H9 (cell line): ENCODE results near the gene BAHD1. TPM values are rescaled to one million over a fixed set of nuclear protein-coding genes. Genes with fewer than 3 reads are reported as not detected.

Experiments used
- DNase-seq: peaks from one replicate; pipeline ENCODE4 v3.0.0-alpha.2; 2017
- H2AFZ ChIP-seq: one replicate; pipeline ENCODE4 v1.6.1; 2013; ENCODE audit warnings: mild to moderate bottlenecking, low read length, control low read depth, moderate library complexity
- H2AK5ac ChIP-seq: 2 replicates; pipeline ENCODE4 v1.6.1; 2013; ENCODE audit warnings: low read length, control low read depth, mixed read lengths; ENCODE audit not compliant: insufficient read length
- H2BK120ac ChIP-seq: one replicate; pipeline ENCODE4 v1.6.1; 2013; ENCODE audit warnings: low read depth, mild to moderate bottlenecking, low read length, control low read depth, inconsistent platforms; ENCODE audit not compliant: poor library complexity, severe bottlenecking
- H2BK12ac ChIP-seq: 2 replicates; pipeline ENCODE4 v1.6.1; 2013; ENCODE audit warnings: low read length, control low read depth, mixed read lengths, low read depth; ENCODE audit not compliant: insufficient read length
- H2BK15ac ChIP-seq: 2 replicates; pipeline ENCODE4 v1.6.1; 2013; ENCODE audit warnings: low read depth, low read length, control low read depth
- H2BK20ac ChIP-seq: one replicate; pipeline ENCODE4 v1.6.1; 2013; ENCODE audit warnings: low read depth, mild to moderate bottlenecking, low read length, control low read depth, inconsistent platforms; ENCODE audit not compliant: poor library complexity, severe bottlenecking
- H2BK5ac ChIP-seq: 2 replicates; pipeline ENCODE4 v1.6.1; 2013; ENCODE audit warnings: low read length, control low read depth, mixed read lengths; ENCODE audit not compliant: insufficient read length
- H3K14ac ChIP-seq: 2 replicates; pipeline ENCODE4 v1.6.1; 2013; ENCODE audit warnings: low read length, control low read depth; ENCODE audit not compliant: insufficient read depth
- H3K18ac ChIP-seq: 2 replicates; pipeline ENCODE4 v1.6.1; 2013; ENCODE audit warnings: low read depth, mild to moderate bottlenecking, mixed read lengths, low read length, control low read depth; ENCODE audit not compliant: insufficient read length
- H3K23ac ChIP-seq: 2 replicates; pipeline ENCODE4 v1.6.1; 2013; ENCODE audit warnings: low read length, control low read depth, mixed read lengths, low read depth; ENCODE audit not compliant: insufficient read length
- H3K23me2 ChIP-seq: 2 replicates; pipeline ENCODE4 v1.6.1; 2013; ENCODE audit warnings: low read depth, mild to moderate bottlenecking, mixed read lengths, low read length, control low read depth; ENCODE audit not compliant: insufficient read length, poor library complexity, severe bottlenecking
- H3K27ac ChIP-seq: 2 replicates; pipeline ENCODE4 v1.5.1; 2013; ENCODE audit warnings: low read length, control low read depth, mixed read lengths, low read depth; ENCODE audit not compliant: insufficient read length
- H3K27me3 ChIP-seq: 2 replicates; pipeline ENCODE4 v1.6.1; 2013; ENCODE audit warnings: low read length, control low read depth, inconsistent platforms; ENCODE audit not compliant: insufficient read depth
- H3K4ac ChIP-seq: 2 replicates; pipeline ENCODE4 v1.6.1; 2013; ENCODE audit warnings: low read depth, mild to moderate bottlenecking, control low read depth, inconsistent platforms, low read length, moderate library complexity
- H3K4me1 ChIP-seq: 2 replicates; pipeline ENCODE4 v1.6.1; 2013; ENCODE audit warnings: low read length, control low read depth, inconsistent platforms; ENCODE audit not compliant: insufficient read depth
- H3K4me2 ChIP-seq: 2 replicates; pipeline ENCODE4 v1.6.1; 2013; ENCODE audit warnings: low read length, control low read depth, mixed read lengths; ENCODE audit not compliant: insufficient read length, insufficient read depth
- H3K56ac ChIP-seq: 2 replicates; pipeline ENCODE4 v1.6.1; 2013; ENCODE audit warnings: low read depth, mild to moderate bottlenecking, mixed read lengths, low read length, control low read depth; ENCODE audit not compliant: insufficient read length
- H3K79me1 ChIP-seq: 2 replicates; pipeline ENCODE4 v1.6.1; 2013; ENCODE audit warnings: low read depth, mild to moderate bottlenecking, moderate library complexity, low read length, control low read depth, inconsistent platforms; ENCODE audit not compliant: insufficient read depth, poor library complexity, severe bottlenecking
- H3K79me2 ChIP-seq: 2 replicates; pipeline ENCODE4 v1.6.1; 2013; ENCODE audit warnings: low read length, control low read depth, inconsistent platforms; ENCODE audit not compliant: insufficient read depth
- H3K9ac ChIP-seq: 2 replicates; pipeline ENCODE4 v1.6.1; 2013; ENCODE audit warnings: low read length, control low read depth, mixed read lengths; ENCODE audit not compliant: insufficient read length; ENCODE audit errors: extremely low read depth
- H3K9me3 ChIP-seq: one replicate; pipeline ENCODE4 v1.6.1; 2013; ENCODE audit warnings: low read depth, low read length, inconsistent platforms; ENCODE audit not compliant: control insufficient read depth
- H3T11ph ChIP-seq: one replicate; pipeline ENCODE4 v1.6.1; 2013; ENCODE audit warnings: mild to moderate bottlenecking, low read length, control low read depth, inconsistent platforms
- H4K20me1 ChIP-seq: one replicate; pipeline ENCODE4 v1.6.1; 2013; ENCODE audit not compliant: control insufficient read depth, insufficient read length, insufficient read depth
- H4K5ac ChIP-seq: 2 replicates; pipeline ENCODE4 v1.6.1; 2013; ENCODE audit warnings: low read depth, mild to moderate bottlenecking, mixed read lengths, low read length, control low read depth; ENCODE audit not compliant: insufficient read length
- H4K8ac ChIP-seq: replicated peaks from 2 replicates; pipeline ENCODE4 v1.6.1; 2013; ENCODE audit warnings: low read length, control low read depth, mixed read lengths, low read depth; ENCODE audit not compliant: insufficient read length
- H4K91ac ChIP-seq: 2 replicates; pipeline ENCODE4 v1.6.1; 2013; ENCODE audit warnings: low read depth, mild to moderate bottlenecking, moderate library complexity, mixed read lengths, low read length, control low read depth; ENCODE audit not compliant: insufficient read length
- H3K27ac Mint-ChIP-seq, 3 experiments: 2 replicates in 2 of 3; 3 replicates in 1 of 3; pipeline ENCODE4 v1.8.0; 2020 to 2021; ENCODE audit warnings: mixed read lengths in 3 of 3, mild to moderate bottlenecking in 1 of 3, moderate library complexity in 1 of 3
- H3K27me3 Mint-ChIP-seq: 2 replicates; pipeline ENCODE4 v1.8.0; 2021; ENCODE audit warnings: low read depth, mild to moderate bottlenecking, moderate library complexity, mixed read lengths
- H3K36me3 Mint-ChIP-seq, 3 experiments: 2 replicates in 2 of 3; 3 replicates in 1 of 3; pipeline ENCODE4 v1.8.0; 2020 to 2021; ENCODE audit warnings: low read depth in 3 of 3, mixed read lengths in 3 of 3; ENCODE audit not compliant: insufficient read depth in 1 of 3
- H3K4me1 Mint-ChIP-seq, 2 experiments: 2 replicates each; pipeline ENCODE4 v1.8.0; 2020; ENCODE audit warnings: mixed read lengths in 2 of 2
- H3K4me3 Mint-ChIP-seq, 2 experiments: 2 replicates in 1 of 2; 3 replicates in 1 of 2; pipeline ENCODE4 v1.8.0; 2020 to 2021; ENCODE audit warnings: mild to moderate bottlenecking in 2 of 2, mixed read lengths in 2 of 2, moderate library complexity in 1 of 2
- H3K9me3 Mint-ChIP-seq, 2 experiments: 2 replicates in 1 of 2; 3 replicates in 1 of 2; pipeline ENCODE4 v1.8.0; 2020; ENCODE audit warnings: mild to moderate bottlenecking in 2 of 2, mixed read lengths in 2 of 2, moderate library complexity in 1 of 2
- CTCF ChIP-seq: fragments of 200-600 bp; sonication (generic); conservative IDR thresholded peaks from 3 replicates; pipeline ENCODE4 v1.8.0; 2021; ENCODE audit warnings: antibody characterized with exemption, mild to moderate bottlenecking
- WGBS: extraction: QIAGEN DNeasy Blood & Tissue Kit; methylation state at CpG from one replicate; pipeline ENCODE4 v1.1.7; 2013; ENCODE audit warnings: missing lambda C conversion rate, low lambda C conversion rate, mixed read lengths; ENCODE audit not compliant: insufficient read length; ENCODE audit errors: extremely low coverage; 5-methylcytosine and 5-hydroxymethylcytosine counted together
- total RNA-seq: library from RNA; stranded (reverse); gene quantifications from 2 replicates; pipeline ENCODE4 v1.2.1, GENCODE V29; 2021

BAHD1 gene
- total RNA-seq, 1 experiment from 2014 or later = 54.1 TPM

DNA sequence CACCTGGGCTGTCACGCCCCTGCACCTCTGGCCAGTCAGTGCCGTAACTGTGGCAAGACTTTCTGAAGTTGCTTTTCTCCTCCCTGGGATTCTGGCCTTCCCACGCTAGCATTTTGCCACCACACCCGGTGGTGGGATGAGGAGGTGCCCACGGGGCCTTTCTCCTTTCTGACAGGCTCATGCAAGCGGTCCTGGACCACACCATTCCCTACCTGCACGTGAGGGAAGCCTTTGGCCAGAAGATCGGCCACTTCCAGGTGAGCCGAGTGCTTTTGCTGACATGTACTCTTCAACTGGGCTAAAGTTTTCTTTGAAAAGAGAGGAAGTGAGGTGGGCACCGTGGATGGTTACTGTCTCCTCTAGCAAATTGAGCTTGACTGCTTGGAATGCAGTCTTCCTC lies 25.5 kb upstream of the BAHD1 start:
- no peak for TF ChIP-seq CTCF
- Histone ChIP-seq H3K4me1 (no peaks in the 10 kb centered on the region), H3K18ac (no peak overlapping the region), H3K14ac (no peak overlapping the region), H3K56ac (no peak overlapping the region), H2BK20ac (no peak overlapping the region), H4K91ac (no peak overlapping the region), H2BK120ac (no peak overlapping the region), H3K27me3 (no peaks in the 10 kb centered on the region), H2AFZ (no peak overlapping the region), H4K20me1 (no peaks in the 10 kb centered on the region), H3K9me3 (no peaks in the 10 kb centered on the region), H2BK12ac (no peak overlapping the region), H3K27ac (no peak overlapping the region), H3K23ac (no peak overlapping the region), H2BK5ac (no peak overlapping the region), H3K79me2 (no peaks in the 10 kb centered on the region), H4K8ac (no peak overlapping the region), H4K5ac (no peak overlapping the region), H3K23me2 (no peaks in the 10 kb centered on the region), H3K4me2 (no peak overlapping the region), H2AK5ac (no peak overlapping the region), H2BK15ac (no peak overlapping the region), H3K79me1 (no peaks in the 10 kb centered on the region), H3K9ac (no peak overlapping the region), H3K4ac (no peak overlapping the region), H3T11ph (no peak overlapping the region)
- H3K4me3 Mint-ChIP-seq = no peak overlapping the region
- WGBS = no CpG with 5 or more reads among the region's 10 CpGs
- no peaks in the 10 kb centered on the region for H3K9me3 Mint-ChIP-seq
- H3K36me3 Mint-ChIP-seq = peaks cover 45 to 78% (median 78%) of the 10 kb centered on the region in 3 experiments; a peak in 6 of 7 replicates
- DNase-seq = no peak
- no peak overlapping the region; a peak in 1 of 7 replicates for H3K27ac Mint-ChIP-seq
- H3K27me3 Mint-ChIP-seq = no peaks in the 10 kb centered on the region
- no peaks in the 10 kb centered on the region for H3K4me1 Mint-ChIP-seq
